ENCODE measurements around the gene PTMA. TPM values are rescaled to one million over a fixed set of nuclear protein-coding genes. Genes with fewer than 3 reads are reported as not detected.
A peak's percentile ranks its signal among the peaks of the same experiment; 100 is the strongest.

PTMA gene
- total RNA-seq, 1 experiment from 2014 or later, result 2,164 TPM

DNA sequence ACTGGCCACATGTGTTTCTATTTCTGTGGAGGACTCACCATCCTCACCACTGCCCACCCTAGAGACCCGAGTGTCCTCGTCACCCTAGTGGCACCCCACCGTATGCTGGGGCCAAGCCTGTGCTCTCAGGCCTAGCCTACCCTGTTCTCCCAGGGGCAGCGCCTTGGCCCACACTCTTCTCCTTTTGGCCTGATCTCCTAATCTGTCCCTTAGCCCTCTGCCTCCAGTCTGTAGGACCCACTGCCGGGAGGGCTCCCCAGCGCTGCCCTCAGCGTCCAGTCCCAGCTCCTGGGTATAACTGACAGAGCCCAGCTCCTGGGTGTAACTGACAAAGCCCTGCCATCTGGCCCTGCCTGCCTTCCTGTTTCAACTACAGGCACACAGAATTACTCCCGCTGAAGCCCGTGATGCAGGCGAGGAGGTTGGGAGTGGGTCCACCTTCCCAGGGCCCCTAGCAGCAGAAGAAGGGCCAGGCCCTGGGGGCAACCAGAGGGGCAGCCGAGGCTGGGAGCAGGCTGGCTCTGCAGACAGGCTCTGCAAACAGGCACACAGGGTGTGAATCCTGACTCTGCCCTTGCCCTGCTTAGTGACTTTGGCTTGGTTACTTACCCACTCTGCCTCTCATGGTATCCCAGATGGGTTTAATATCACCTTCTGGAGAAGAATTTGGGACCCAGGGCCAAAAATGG lies 25.6 kb upstream of the PTMA start (continued):
- TF ChIP-seq PRDM15 (CRISPR knock-in tag; IDR thresholded peaks at IDR 0.05) (no peak), KAT7 (CRISPR knock-in tag; IDR thresholded peaks at IDR 0.05; ENCODE audit: borderline replicate concordance) (no peak), FOXJ3 (CRISPR knock-in tag; IDR thresholded peaks at IDR 0.05; ENCODE audit: borderline replicate concordance) (no peak), ZNF232 (CRISPR knock-in tag; IDR thresholded peaks at IDR 0.05) (no peak), ZNF138 (CRISPR knock-in tag; conservative IDR thresholded peaks at IDR 0.05) (no peak), E2F1 (CRISPR knock-in tag; IDR thresholded peaks at IDR 0.05) (no peak)
- TF ChIP-seq, protein P1, sequence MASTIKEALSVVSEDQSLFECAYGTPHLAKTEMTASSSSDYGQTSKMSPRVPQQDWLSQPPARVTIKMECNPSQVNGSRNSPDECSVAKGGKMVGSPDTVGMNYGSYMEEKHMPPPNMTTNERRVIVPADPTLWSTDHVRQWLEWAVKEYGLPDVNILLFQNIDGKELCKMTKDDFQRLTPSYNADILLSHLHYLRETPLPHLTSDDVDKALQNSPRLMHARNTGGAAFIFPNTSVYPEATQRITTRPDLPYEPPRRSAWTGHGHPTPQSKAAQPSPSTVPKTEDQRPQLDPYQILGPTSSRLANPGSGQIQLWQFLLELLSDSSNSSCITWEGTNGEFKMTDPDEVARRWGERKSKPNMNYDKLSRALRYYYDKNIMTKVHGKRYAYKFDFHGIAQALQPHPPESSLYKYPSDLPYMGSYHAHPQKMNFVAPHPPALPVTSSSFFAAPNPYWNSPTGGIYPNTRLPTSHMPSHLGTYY (CRISPR knock-in tag; IDR thresholded peaks at IDR 0.05), result no peak

DNA sequence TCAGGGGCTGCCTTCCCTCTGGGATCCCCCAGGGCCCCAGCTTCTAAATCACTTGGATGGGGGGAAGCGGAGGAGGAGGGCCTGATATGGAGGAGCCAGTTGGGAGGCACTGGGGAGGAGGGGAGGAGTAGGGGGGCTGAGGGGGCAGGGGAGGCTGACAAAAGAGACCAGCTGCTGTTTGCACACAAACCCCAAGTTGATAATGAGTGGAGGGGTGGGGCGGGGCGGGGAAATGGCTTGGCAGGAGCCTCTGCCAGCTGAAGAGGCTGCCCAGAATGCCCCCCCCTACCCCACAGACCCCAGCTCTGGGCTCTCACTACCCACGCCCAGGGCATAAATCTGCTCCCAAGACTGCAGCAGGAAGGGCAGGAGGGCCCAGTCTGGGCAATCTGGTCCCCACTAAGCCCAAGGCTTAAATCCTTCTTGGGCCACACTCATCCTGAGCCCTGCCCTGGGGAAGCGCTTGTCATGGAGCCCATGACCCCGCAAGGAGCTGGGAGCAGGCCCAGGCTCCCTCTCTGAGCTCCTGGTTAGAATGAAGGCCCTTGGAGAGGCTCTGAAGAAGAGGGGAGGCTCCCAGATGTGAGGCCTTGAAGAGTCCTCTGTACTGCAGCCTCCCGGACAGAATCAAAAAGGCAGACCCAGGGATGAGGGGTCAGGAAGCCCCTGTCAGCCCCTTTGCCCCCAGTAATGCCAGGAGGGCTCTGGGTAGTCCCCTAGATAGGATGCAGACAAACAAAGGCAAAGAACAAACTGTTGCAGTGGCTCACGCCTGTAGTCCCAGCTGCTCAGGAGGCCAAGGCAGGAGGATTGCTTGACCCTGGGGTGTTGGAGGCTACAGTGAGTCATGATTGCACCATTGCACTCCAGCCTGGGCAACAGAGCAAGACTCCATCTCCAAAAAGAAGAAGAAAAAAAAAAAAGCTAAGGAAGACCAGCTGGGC lies 24.8 kb upstream of the PTMA start:
- POLR2A ChIA-PET, result interaction anchor here (0.6 to 7.0 kb wide), 10 partner anchors 10 to 70 kb away, joined by 3 to 61 read pairs (median 4); partner anchors contain the start of gene PTMA
- H3K27ac Mint-ChIP-seq, result no peak overlapping the region
- peak; percentile 82 for TF ChIP-seq ZNF121 (CRISPR knock-in tag; IDR thresholded peaks at IDR 0.05)
- TF ChIP-seq NFE2L1 (CRISPR knock-in tag; IDR thresholded peaks at IDR 0.05), result no peak
- no peaks in the 10 kb centered on the region for H3K27me3 Mint-ChIP-seq (ENCODE audit: low read depth)
- H3K36me3 Mint-ChIP-seq, result no peaks in the 10 kb centered on the region
- no peak overlapping the region for H3K4me3 Mint-ChIP-seq
- CTCF ChIA-PET, result interaction anchor here (0.5 to 13.1 kb wide), 10 partner anchors 9 to 908 kb away, joined by 3 to 206 read pairs (median 8); partner anchors contain the start of gene PTMA
- ATAC-seq (no peak), DNase-seq (ENCODE audit: low spot score) (no peak)
- no peaks in the 10 kb centered on the region for H3K9me3 Mint-ChIP-seq
- H3K4me1 Mint-ChIP-seq, result peaks cover 55% of the 10 kb centered on the region

- no peaks in the 10 kb centered on the region for H3K27me3 Mint-ChIP-seq (ENCODE audit: low read depth)
- H3K36me3 Mint-ChIP-seq, result no peaks in the 10 kb centered on the region
- H3K4me3 Mint-ChIP-seq, result no peak overlapping the region
- ATAC-seq (no peak), DNase-seq (ENCODE audit: low spot score) (no peak)
- ChIA-PET POLR2A (interaction anchor here (0.6 to 7.0 kb wide), 9 partner anchors 12 to 71 kb away, joined by 3 to 61 read pairs (median 5); partner anchors contain the start of gene PTMA), CTCF (interaction anchor here (1.0 to 13.1 kb wide), 11 partner anchors 10 to 143 kb away, joined by 3 to 206 read pairs (median 9); partner anchors contain the start of gene PTMA)
- H3K27ac Mint-ChIP-seq, result no peak overlapping the region
- peaks cover 57% of the 10 kb centered on the region for H3K4me1 Mint-ChIP-seq
- no peaks in the 10 kb centered on the region for H3K9me3 Mint-ChIP-seq
- TF ChIP-seq, protein P2, sequence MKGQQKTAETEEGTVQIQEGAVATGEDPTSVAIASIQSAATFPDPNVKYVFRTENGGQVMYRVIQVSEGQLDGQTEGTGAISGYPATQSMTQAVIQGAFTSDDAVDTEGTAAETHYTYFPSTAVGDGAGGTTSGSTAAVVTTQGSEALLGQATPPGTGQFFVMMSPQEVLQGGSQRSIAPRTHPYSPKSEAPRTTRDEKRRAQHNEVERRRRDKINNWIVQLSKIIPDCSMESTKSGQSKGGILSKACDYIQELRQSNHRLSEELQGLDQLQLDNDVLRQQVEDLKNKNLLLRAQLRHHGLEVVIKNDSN (CRISPR knock-in tag; IDR thresholded peaks at IDR 0.05), result no peak
- TF ChIP-seq E2F4 (CRISPR knock-in tag; IDR thresholded peaks at IDR 0.05; ENCODE audit: borderline replicate concordance, low read depth), result no peak
- TF ChIP-seq AR (CRISPR knock-in tag; IDR thresholded peaks at IDR 0.05), result no peak
- no peak for TF ChIP-seq TP53 (CRISPR knock-in tag; IDR thresholded peaks at IDR 0.05)
- no peak for TF ChIP-seq MAX (CRISPR knock-in tag; IDR thresholded peaks at IDR 0.05)
- TF ChIP-seq, protein P1 (CRISPR knock-in tag; IDR thresholded peaks at IDR 0.05), result no peak
Measured at GRCh38 chr2:231684314-231685223, 23.8 kb upstream of the PTMA start.

Data from WTC11 (cell line).